ENCODE results near the gene FOXO3.

Gene FOXO3

GRCh38 chr6:108606250-108606690, 45.6 kb downstream of the FOXO3 start:
- H3K9me3 Mint-ChIP-seq: no peaks in the 10 kb centered on the region
- H3K36me3 Mint-ChIP-seq (ENCODE audit: low read depth): peaks cover 13% of the 10 kb centered on the region
- TF ChIP-seq CTCF (IDR thresholded peaks at IDR 0.05): no peak
- H3K4me3 Mint-ChIP-seq: no peak overlapping the region
- no peak overlapping the region for H3K27ac Mint-ChIP-seq
- no peak for DNase-seq
- H3K4me1 Mint-ChIP-seq: peaks cover 17% of the 10 kb centered on the region
- H3K27me3 Mint-ChIP-seq (ENCODE audit: low read depth, poor library complexity): no peaks in the 10 kb centered on the region

GRCh38 chr6:108608453-108609275, 47.9 kb downstream of the FOXO3 start:
- Mint-ChIP-seq H3K36me3 (ENCODE audit: low read depth) (peaks cover 30% of the 10 kb centered on the region), H3K27me3 (ENCODE audit: low read depth, poor library complexity) (no peaks in the 10 kb centered on the region), H3K4me3 (no peak overlapping the region), H3K27ac (peak overlapping the region; percentile 39), H3K9me3 (peaks cover 16% of the 10 kb centered on the region), H3K4me1 (peaks cover 17% of the 10 kb centered on the region)
- DNase-seq: no peak
- no peak for TF ChIP-seq CTCF (IDR thresholded peaks at IDR 0.05)

- DNase-seq: no peak
- no peak for TF ChIP-seq CTCF (IDR thresholded peaks at IDR 0.05)
- Mint-ChIP-seq H3K9me3 (peaks cover 18% of the 10 kb centered on the region), H3K27me3 (ENCODE audit: low read depth, poor library complexity) (no peaks in the 10 kb centered on the region), H3K36me3 (ENCODE audit: low read depth) (peaks cover 36% of the 10 kb centered on the region), H3K4me1 (peaks cover 17% of the 10 kb centered on the region), H3K4me3 (no peak overlapping the region), H3K27ac (no peak overlapping the region)
Observed at GRCh38 chr6:108609276-108609769, 48.6 kb downstream of the FOXO3 start.

GRCh38 chr6:108610270-108610839, 49.6 kb downstream of the FOXO3 start:
- H3K4me3 Mint-ChIP-seq: no peak overlapping the region
- peaks cover 17% of the 10 kb centered on the region for H3K4me1 Mint-ChIP-seq
- no peak overlapping the region for H3K27ac Mint-ChIP-seq
- no peak for TF ChIP-seq CTCF (IDR thresholded peaks at IDR 0.05)
- H3K9me3 Mint-ChIP-seq: peaks cover 18% of the 10 kb centered on the region
- DNase-seq: no peak
- H3K36me3 Mint-ChIP-seq (ENCODE audit: low read depth): peaks cover 42% of the 10 kb centered on the region
- H3K27me3 Mint-ChIP-seq (ENCODE audit: low read depth, poor library complexity): no peaks in the 10 kb centered on the region

GRCh38 chr6:108610957-108611586, 50.4 kb downstream of the FOXO3 start:
- Mint-ChIP-seq H3K9me3 (peaks cover 18% of the 10 kb centered on the region), H3K4me1 (peaks cover 10% of the 10 kb centered on the region), H3K36me3 (ENCODE audit: low read depth) (peaks cover 42% of the 10 kb centered on the region), H3K4me3 (no peak overlapping the region), H3K27me3 (ENCODE audit: low read depth, poor library complexity) (no peaks in the 10 kb centered on the region), H3K27ac (no peak overlapping the region)
- no peak for TF ChIP-seq CTCF (IDR thresholded peaks at IDR 0.05)
- DNase-seq: no peak

Measured in nephron progenitor cell (in vitro differentiated cells).